ENCODE results near the gene FEV.

Gene FEV

GRCh38 chr2:218985021-218985324 is at the start of gene FEV:
Gene FEV (minus strand): TSS chr2:218985184. CDS start chr2:218985075, 109 bp downstream.
- no peak for DNase-seq

GRCh38 chr2:219032051-219032745 is 47.2 kb upstream of the FEV start:
- DNase-seq = no peak

- DNase-seq = no peak
These were observed 46.2 kb upstream of the FEV start for GRCh38 chr2:219031005-219031738.

GRCh38 chr2:219030177-219030940 is 45.4 kb upstream of the FEV start:
- DNase-seq = no peak

GRCh38 chr2:219029829-219030165 is 44.8 kb upstream of the FEV start:
- DNase-seq = peak; percentile 67

- DNase-seq = no peak
These were observed 44.2 kb upstream of the FEV start for GRCh38 chr2:219028996-219029828.

GRCh38 chr2:219028141-219028540 is 43.2 kb upstream of the FEV start:
- DNase-seq = no peak

GRCh38 chr2:219027511-219028055 is 42.6 kb upstream of the FEV start:
- no peak for DNase-seq

GRCh38 chr2:219026946-219027345 is 42.0 kb upstream of the FEV start:
- no peak for DNase-seq

GRCh38 chr2:219025637-219026585 is 40.9 kb upstream of the FEV start:
- DNase-seq = no peak

- DNase-seq = no peak
These were observed 39.1 kb upstream of the FEV start for GRCh38 chr2:219024059-219024458.

- DNase-seq = no peak
These were observed 38.1 kb upstream of the FEV start for GRCh38 chr2:219023045-219023605.

GRCh38 chr2:219022616-219023015 is 37.6 kb upstream of the FEV start:
- no peak for DNase-seq

- DNase-seq = no peak
These were observed 37.1 kb upstream of the FEV start for GRCh38 chr2:219022041-219022440.

GRCh38 chr2:219021591-219021990 is 36.6 kb upstream of the FEV start:
- DNase-seq = no peak

- DNase-seq = no peak
These were observed 35.8 kb upstream of the FEV start for GRCh38 chr2:219020604-219021365.

GRCh38 chr2:219019436-219019835 is 34.5 kb upstream of the FEV start:
- DNase-seq = no peak

GRCh38 chr2:219018726-219019125 is 33.7 kb upstream of the FEV start:
- DNase-seq = no peak

GRCh38 chr2:219018286-219018685 is 33.3 kb upstream of the FEV start:
- DNase-seq = no peak

GRCh38 chr2:219017201-219017931 is 32.4 kb upstream of the FEV start:
- no peak for DNase-seq
